CD14-positive monocyte (primary cell): ENCODE data around the gene BLOC1S6. TPM values are rescaled to one million over a fixed set of nuclear protein-coding genes. Genes with fewer than 3 reads are reported as not detected.

Experiments
- DNase-seq, 3 donors: peaks; one replicate each; pipeline ENCODE4 v3.0.0-alpha.2; 2011 to 2022
- H2AFZ ChIP-seq: 2 replicates; pipeline ENCODE4 v1.6.0; 2012; ENCODE audit warnings: mild to moderate bottlenecking, low read depth, low read length, inconsistent platforms; ENCODE audit not compliant: insufficient read depth, poor library complexity, severe bottlenecking
- H3K27ac ChIP-seq, 2 donors: 1 replicate in 1 of 2; 2 replicates in 1 of 2; pipeline ENCODE4 v1.5.1; 2012 to 2013; ENCODE audit warnings: low read length in 2 of 2, control low read depth in 1 of 2, inconsistent platforms in 1 of 2, low read depth in 1 of 2, mild to moderate bottlenecking in 1 of 2
- H3K27me3 ChIP-seq, 2 donors: one replicate each; pipeline versions ENCODE4 v1.6.0 to v1.6.1; 2011 to 2013; ENCODE audit warnings: low read length in 2 of 2; ENCODE audit not compliant: control insufficient read depth in 2 of 2, insufficient read depth in 2 of 2
- H3K36me3 ChIP-seq, 2 donors: replicated peaks in 1 of 2; 1 replicate in 1 of 2; 2 replicates in 1 of 2; pipeline versions ENCODE4 v1.5.1 to v1.6.1; 2012 to 2013; ENCODE audit warnings: low read length in 2 of 2, control low read depth in 1 of 2, inconsistent platforms in 1 of 2, mild to moderate bottlenecking in 1 of 2; ENCODE audit not compliant: insufficient read depth in 2 of 2, control insufficient read depth in 1 of 2
- H3K4me1 ChIP-seq, 2 donors: 1 replicate in 1 of 2; 2 replicates in 1 of 2; pipeline versions ENCODE4 v1.5.1 to v1.6.1; 2012 to 2013; ENCODE audit warnings: low read length in 2 of 2, control low read depth in 1 of 2, inconsistent platforms in 1 of 2, mild to moderate bottlenecking in 1 of 2, moderate library complexity in 1 of 2; ENCODE audit not compliant: insufficient read depth in 2 of 2, control insufficient read depth in 1 of 2
- H3K4me2 ChIP-seq: replicated peaks from 2 replicates; pipeline ENCODE3; 2012; ENCODE audit warnings: low read length, moderate library complexity, mild to moderate bottlenecking; ENCODE audit not compliant: poor library complexity, severe bottlenecking; ENCODE audit errors: extremely low read depth
- H3K4me3 ChIP-seq, 3 experiments: fragments of 200-600 bp in 1 of 3; sonication (generic) in 1 of 3; replicated peaks in 1 of 3; 1 replicate in 2 of 3; 2 replicates in 1 of 3; pipeline ENCODE4 v1.5.1; 2011 to 2013; ENCODE audit warnings: low read length in 3 of 3, mild to moderate bottlenecking in 3 of 3, control low read depth in 2 of 3, low read depth in 2 of 3, inconsistent platforms in 1 of 3, moderate library complexity in 1 of 3
- H3K79me2 ChIP-seq: 2 replicates; pipeline ENCODE4 v1.6.0; 2012; ENCODE audit warnings: mild to moderate bottlenecking, control low read depth, inconsistent platforms, low read length, moderate library complexity; ENCODE audit not compliant: insufficient read depth
- H3K9ac ChIP-seq: 2 replicates; pipeline ENCODE4 v1.6.0; 2017; ENCODE audit warnings: low read length, mild to moderate bottlenecking; ENCODE audit not compliant: insufficient read depth, poor library complexity, severe bottlenecking
- H3K9me3 ChIP-seq, 2 donors: replicated peaks in 1 of 2; 1 replicate in 1 of 2; 2 replicates in 1 of 2; pipeline versions ENCODE4 v1.5.1 to v1.6.1; 2012 to 2013; ENCODE audit warnings: low read length in 2 of 2, control low read depth in 1 of 2; ENCODE audit not compliant: control insufficient read depth in 1 of 2, insufficient read depth in 1 of 2
- H4K20me1 ChIP-seq: 2 replicates; pipeline ENCODE4 v1.6.0; 2012; ENCODE audit warnings: mild to moderate bottlenecking, low read length, control low read depth, moderate library complexity; ENCODE audit not compliant: insufficient read depth
- H3K27ac Mint-ChIP-seq, 7 donors: one replicate each; pipeline ENCODE4 v1.8.0; 2020; ENCODE audit warnings: mild to moderate bottlenecking in 7 of 7, mixed read lengths in 7 of 7, moderate library complexity in 6 of 7, inconsistent platforms in 2 of 7
- H3K27me3 Mint-ChIP-seq, 3 donors: one replicate each; pipeline ENCODE4 v1.8.0; 2021 to 2022; ENCODE audit warnings: low read depth in 3 of 3, mild to moderate bottlenecking in 3 of 3, mixed read lengths in 3 of 3, moderate library complexity in 3 of 3, inconsistent platforms in 1 of 3
- H3K36me3 Mint-ChIP-seq, 2 donors: one replicate each; pipeline ENCODE4 v1.8.0; 2020; ENCODE audit warnings: mixed read lengths in 2 of 2, inconsistent platforms in 1 of 2, mild to moderate bottlenecking in 1 of 2
- H3K4me1 Mint-ChIP-seq: one replicate; pipeline ENCODE4 v1.8.0; 2020; ENCODE audit warnings: mild to moderate bottlenecking, mixed read lengths
- H3K4me3 Mint-ChIP-seq, 2 donors: one replicate each; pipeline ENCODE4 v1.8.0; 2020; ENCODE audit warnings: mild to moderate bottlenecking in 2 of 2, mixed read lengths in 2 of 2, moderate library complexity in 1 of 2
- H3K9me3 Mint-ChIP-seq, 7 donors: one replicate each; pipeline ENCODE4 v1.8.0; 2020 to 2022; ENCODE audit warnings: mixed read lengths in 7 of 7, mild to moderate bottlenecking in 6 of 7, moderate library complexity in 6 of 7, inconsistent platforms in 2 of 7
- WGBS: methylation state at CpG from one replicate; pipeline ENCODE4 v1.1.5; 2013; ENCODE audit warnings: missing lambda C conversion rate; ENCODE audit not compliant: insufficient coverage; 5-methylcytosine and 5-hydroxymethylcytosine counted together
- intact Hi-C, 2 donors: fragments of 100-400 bp; cut with micrococcal nuclease; formaldehyde crosslinking; loops; one replicate each; pipeline versions ENCODE4 v1.15.0 to v1.15.1; 2023
- polyA plus RNA-seq, 3 donors: library from polyadenylated mRNA; depleted of rRNA in 1 of 3; unstranded in 2 of 3; stranded (reverse) in 1 of 3; fragments of 300-500 nt in 2 of 3; fragments of >200 nt in 1 of 3; fragmentation: Illumina TruSeq in 2 of 3; gene quantifications; 1 replicate in 2 of 3; 2 replicates in 1 of 3; pipeline ENCODE4 v1.2.3, GENCODE V29; 2012 to 2021
- TF ChIP-seq, protein P1 (sequence below): fragments of 200-600 bp; IDR thresholded peaks from one replicate; pipeline ENCODE4 v1.8.0; 2022; ENCODE audit warnings: antibody characterized with exemption, mild to moderate bottlenecking

BLOC1S6 gene
- polyA plus RNA-seq, 3 donors = 16.8 to 54.9 (median 47.9) TPM

DNA sequence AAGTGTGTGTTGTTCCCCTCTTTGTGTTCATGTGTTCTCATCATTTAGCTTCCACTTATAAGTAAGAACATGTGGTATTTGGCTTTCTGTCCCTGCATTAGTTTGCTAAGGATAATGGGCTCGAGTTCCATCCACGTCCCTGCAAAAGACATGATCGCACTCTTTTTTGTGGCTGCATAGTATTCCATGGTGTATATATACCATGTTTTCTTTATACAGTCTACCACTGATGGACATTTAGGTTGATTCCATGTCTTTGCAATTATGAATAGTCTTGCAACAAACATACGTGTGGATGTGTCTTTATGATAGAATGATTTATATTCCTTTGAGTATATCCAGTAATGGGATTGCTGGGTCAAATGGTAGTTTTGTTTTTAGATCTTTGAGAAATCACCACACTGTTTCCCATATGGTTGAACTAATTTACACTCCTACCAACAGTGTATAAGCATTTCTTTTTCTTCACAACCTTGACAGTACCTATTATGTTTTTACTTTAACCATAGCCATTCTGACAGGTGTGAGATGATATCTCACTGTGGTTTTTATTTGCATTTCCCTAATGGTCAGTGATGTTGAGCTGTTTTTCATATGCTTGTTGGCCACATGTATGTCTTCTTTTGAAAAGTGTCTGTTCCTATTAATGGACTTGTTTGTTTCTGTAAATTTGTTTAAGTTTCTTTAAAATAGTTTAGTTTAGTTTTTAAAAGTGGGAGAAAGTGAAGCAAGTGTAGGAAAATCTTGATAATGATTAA lies 42.7 kb upstream of the BLOC1S6 start:
- WGBS = 100% methylated on average over 1 of the region's 4 CpGs
- Histone ChIP-seq H3K36me3 (no peaks in the 10 kb centered on the region), H3K27ac (no peak overlapping the region), H3K4me1 (no peaks in the 10 kb centered on the region), H3K9me3 (no peaks in the 10 kb centered on the region), H3K4me2 (no peak overlapping the region), H3K4me3 (no peak overlapping the region), H3K9ac (no peak overlapping the region), H4K20me1 (no peaks in the 10 kb centered on the region), H3K27me3 (peaks cover 0 to 4% of the 10 kb centered on the region in 2 donors), H3K79me2 (no peaks in the 10 kb centered on the region), H2AFZ (no peak overlapping the region)
- no peak for DNase-seq
- intact Hi-C loops = no loop called here
- Mint-ChIP-seq H3K4me3 (no peak overlapping the region), H3K36me3 (no peaks in the 10 kb centered on the region), H3K27ac (no peak overlapping the region), H3K9me3 (peaks cover 0 to 3% (median 0%) of the 10 kb centered on the region in 7 donors), H3K4me1 (peaks cover 5% of the 10 kb centered on the region), H3K27me3 (peaks cover 0 to 18% (median 6%) of the 10 kb centered on the region in 3 donors)
- TF ChIP-seq, protein P1, sequence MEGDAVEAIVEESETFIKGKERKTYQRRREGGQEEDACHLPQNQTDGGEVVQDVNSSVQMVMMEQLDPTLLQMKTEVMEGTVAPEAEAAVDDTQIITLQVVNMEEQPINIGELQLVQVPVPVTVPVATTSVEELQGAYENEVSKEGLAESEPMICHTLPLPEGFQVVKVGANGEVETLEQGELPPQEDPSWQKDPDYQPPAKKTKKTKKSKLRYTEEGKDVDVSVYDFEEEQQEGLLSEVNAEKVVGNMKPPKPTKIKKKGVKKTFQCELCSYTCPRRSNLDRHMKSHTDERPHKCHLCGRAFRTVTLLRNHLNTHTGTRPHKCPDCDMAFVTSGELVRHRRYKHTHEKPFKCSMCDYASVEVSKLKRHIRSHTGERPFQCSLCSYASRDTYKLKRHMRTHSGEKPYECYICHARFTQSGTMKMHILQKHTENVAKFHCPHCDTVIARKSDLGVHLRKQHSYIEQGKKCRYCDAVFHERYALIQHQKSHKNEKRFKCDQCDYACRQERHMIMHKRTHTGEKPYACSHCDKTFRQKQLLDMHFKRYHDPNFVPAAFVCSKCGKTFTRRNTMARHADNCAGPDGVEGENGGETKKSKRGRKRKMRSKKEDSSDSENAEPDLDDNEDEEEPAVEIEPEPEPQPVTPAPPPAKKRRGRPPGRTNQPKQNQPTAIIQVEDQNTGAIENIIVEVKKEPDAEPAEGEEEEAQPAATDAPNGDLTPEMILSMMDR = no peak

DNA sequence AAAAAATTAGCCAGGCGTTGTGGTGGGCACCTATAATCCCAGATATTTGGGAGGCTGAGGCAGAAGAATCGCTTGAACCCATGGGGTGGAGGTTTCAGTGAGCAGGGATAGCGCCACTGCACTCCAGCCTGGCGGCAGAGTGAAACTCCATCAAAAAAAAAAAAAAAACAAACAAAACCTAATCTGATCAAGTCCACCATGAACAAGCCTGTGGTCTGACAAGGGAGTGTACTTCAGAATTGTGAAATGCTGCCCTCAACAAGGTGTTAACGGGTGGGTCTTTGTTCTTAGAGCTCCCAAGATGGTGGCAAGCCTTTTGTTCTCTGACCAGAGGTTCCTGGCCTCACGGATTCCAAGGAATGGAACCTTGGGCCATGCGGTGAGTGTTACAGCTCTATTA lies 40.4 kb upstream of the BLOC1S6 start:
- Histone ChIP-seq H3K4me3 (no peak overlapping the region), H3K4me2 (no peak overlapping the region), H3K79me2 (no peaks in the 10 kb centered on the region), H3K4me1 (no peaks in the 10 kb centered on the region), H2AFZ (no peak overlapping the region), H4K20me1 (no peaks in the 10 kb centered on the region), H3K9ac (no peak overlapping the region), H3K36me3 (no peaks in the 10 kb centered on the region), H3K27ac (no peak overlapping the region), H3K27me3 (peaks cover 0 to 4% of the 10 kb centered on the region in 2 donors), H3K9me3 (no peaks in the 10 kb centered on the region)
- Mint-ChIP-seq H3K27me3 (peaks cover 0 to 19% (median 10%) of the 10 kb centered on the region in 3 donors), H3K36me3 (no peaks in the 10 kb centered on the region), H3K9me3 (peaks cover 0 to 3% (median 0%) of the 10 kb centered on the region in 7 donors), H3K4me1 (peaks cover 5% of the 10 kb centered on the region), H3K4me3 (no peak overlapping the region), H3K27ac (no peak overlapping the region)
- 85% methylated on average over 3 of the region's 7 CpGs for WGBS
- intact Hi-C loops = no loop called here
- DNase-seq = no peak
- TF ChIP-seq, protein P1 = no peak
